ENCODE results near the gene GAPVD1. TPM values are rescaled to one million over a fixed set of nuclear protein-coding genes. Genes with fewer than 3 reads are reported as not detected.
A peak's percentile ranks its signal among the peaks of the same experiment; 100 is the strongest.

The GAPVD1 gene
- total RNA-seq, 1 experiment from 2014 or later: 33.3 TPM

DNA sequence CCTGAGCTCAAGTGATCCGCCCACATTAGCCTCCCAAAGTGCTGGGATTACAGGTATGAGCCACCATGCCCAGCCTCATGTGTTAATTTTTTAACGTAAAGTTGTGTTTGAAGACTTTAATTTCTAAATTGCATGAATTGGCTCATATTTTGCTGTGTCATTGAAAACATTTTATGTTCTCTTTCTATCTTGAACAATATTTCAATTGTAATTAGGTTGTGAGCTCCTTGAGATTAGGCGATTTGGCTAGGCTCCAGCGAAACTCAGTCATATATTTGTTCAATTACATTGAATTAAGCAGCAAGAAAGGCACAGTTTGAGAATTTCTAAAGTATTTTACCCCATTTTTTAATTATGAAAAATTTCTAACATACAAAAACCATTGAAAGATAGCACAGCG lies 34.0 kb downstream of the GAPVD1 start:
- no peak overlapping the region for H3K27ac Mint-ChIP-seq
- no peak overlapping the region for H3K4me3 Mint-ChIP-seq
- ATAC-seq (no peak), DNase-seq (ENCODE audit: low spot score) (no peak)
- H3K4me1 Mint-ChIP-seq: 0 out of 2 replicates have a peak, but pooled peaks cover 4% of the 10 kb centered on the region
- ChIA-PET POLR2A (no interaction called here), CTCF (interaction anchor here (0.7 kb wide), 1 partner anchor 14 kb away, joined by 4 read pairs; no protein-coding TSS in a partner anchor)
- H3K36me3 Mint-ChIP-seq: no peaks in the 10 kb centered on the region; the same call in 1 of the 2 replicates
- TF ChIP-seq ZSCAN18 (CRISPR knock-in tag; IDR thresholded peaks at IDR 0.05) (no peak), EMX1 (CRISPR knock-in tag; IDR thresholded peaks at IDR 0.05) (no peak), ZNF121 (CRISPR knock-in tag; IDR thresholded peaks at IDR 0.05) (no peak), ZNF671 (CRISPR knock-in tag; IDR thresholded peaks at IDR 0.05) (no peak), OVOL2 (CRISPR knock-in tag; IDR thresholded peaks at IDR 0.05; ENCODE audit: borderline replicate concordance) (no peak), GABPB1 (CRISPR knock-in tag; IDR thresholded peaks at IDR 0.05) (no peak), ATF1 (CRISPR knock-in tag; IDR thresholded peaks at IDR 0.05) (no peak), NFE2L1 (CRISPR knock-in tag; IDR thresholded peaks at IDR 0.05) (no peak), ZNF423 (CRISPR knock-in tag; IDR thresholded peaks at IDR 0.05) (no peak), CBFB (CRISPR knock-in tag; IDR thresholded peaks at IDR 0.05; ENCODE audit: low read depth) (no peak)
- TF ChIP-seq, protein P1, sequence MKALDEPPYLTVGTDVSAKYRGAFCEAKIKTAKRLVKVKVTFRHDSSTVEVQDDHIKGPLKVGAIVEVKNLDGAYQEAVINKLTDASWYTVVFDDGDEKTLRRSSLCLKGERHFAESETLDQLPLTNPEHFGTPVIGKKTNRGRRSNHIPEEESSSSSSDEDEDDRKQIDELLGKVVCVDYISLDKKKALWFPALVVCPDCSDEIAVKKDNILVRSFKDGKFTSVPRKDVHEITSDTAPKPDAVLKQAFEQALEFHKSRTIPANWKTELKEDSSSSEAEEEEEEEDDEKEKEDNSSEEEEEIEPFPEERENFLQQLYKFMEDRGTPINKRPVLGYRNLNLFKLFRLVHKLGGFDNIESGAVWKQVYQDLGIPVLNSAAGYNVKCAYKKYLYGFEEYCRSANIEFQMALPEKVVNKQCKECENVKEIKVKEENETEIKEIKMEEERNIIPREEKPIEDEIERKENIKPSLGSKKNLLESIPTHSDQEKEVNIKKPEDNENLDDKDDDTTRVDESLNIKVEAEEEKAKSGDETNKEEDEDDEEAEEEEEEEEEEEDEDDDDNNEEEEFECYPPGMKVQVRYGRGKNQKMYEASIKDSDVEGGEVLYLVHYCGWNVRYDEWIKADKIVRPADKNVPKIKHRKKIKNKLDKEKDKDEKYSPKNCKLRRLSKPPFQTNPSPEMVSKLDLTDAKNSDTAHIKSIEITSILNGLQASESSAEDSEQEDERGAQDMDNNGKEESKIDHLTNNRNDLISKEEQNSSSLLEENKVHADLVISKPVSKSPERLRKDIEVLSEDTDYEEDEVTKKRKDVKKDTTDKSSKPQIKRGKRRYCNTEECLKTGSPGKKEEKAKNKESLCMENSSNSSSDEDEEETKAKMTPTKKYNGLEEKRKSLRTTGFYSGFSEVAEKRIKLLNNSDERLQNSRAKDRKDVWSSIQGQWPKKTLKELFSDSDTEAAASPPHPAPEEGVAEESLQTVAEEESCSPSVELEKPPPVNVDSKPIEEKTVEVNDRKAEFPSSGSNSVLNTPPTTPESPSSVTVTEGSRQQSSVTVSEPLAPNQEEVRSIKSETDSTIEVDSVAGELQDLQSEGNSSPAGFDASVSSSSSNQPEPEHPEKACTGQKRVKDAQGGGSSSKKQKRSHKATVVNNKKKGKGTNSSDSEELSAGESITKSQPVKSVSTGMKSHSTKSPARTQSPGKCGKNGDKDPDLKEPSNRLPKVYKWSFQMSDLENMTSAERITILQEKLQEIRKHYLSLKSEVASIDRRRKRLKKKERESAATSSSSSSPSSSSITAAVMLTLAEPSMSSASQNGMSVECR (CRISPR knock-in tag; IDR thresholded peaks at IDR 0.05; ENCODE audit: borderline replicate concordance): no peak
- H3K9me3 Mint-ChIP-seq: no peaks in the 10 kb centered on the region
- no peaks in the 10 kb centered on the region for H3K27me3 Mint-ChIP-seq (ENCODE audit: low read depth)

DNA sequence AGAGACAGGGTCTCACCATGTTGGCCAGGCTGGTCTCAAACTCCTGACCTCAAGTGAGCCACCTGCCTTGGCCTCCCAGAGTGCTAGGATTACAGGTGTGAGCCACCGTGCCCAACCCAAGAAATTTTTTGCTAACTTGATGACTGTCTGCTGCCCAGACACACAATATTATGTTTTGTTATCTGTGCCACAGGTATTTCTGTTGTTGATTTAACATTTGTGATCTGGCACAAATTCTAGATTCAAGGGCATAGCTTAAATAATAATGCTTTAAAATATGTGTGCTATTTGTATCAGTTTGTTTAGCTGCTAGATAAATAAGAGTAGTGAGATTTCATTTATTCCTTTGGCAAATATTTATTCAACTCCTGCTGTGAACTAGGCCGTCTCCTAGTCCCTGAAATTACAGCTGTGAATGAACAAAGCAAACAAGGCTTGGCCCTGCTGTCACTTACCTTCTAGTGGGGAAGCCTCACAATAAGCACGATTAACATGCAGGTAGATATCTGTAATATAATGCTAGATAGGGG lies 35.3 kb downstream of the GAPVD1 start:
- ATAC-seq (no peak), DNase-seq (ENCODE audit: low spot score) (no peak)
- TF ChIP-seq JUN (CRISPR knock-in tag; IDR thresholded peaks at IDR 0.05): no peak
- TF ChIP-seq, protein P2, sequence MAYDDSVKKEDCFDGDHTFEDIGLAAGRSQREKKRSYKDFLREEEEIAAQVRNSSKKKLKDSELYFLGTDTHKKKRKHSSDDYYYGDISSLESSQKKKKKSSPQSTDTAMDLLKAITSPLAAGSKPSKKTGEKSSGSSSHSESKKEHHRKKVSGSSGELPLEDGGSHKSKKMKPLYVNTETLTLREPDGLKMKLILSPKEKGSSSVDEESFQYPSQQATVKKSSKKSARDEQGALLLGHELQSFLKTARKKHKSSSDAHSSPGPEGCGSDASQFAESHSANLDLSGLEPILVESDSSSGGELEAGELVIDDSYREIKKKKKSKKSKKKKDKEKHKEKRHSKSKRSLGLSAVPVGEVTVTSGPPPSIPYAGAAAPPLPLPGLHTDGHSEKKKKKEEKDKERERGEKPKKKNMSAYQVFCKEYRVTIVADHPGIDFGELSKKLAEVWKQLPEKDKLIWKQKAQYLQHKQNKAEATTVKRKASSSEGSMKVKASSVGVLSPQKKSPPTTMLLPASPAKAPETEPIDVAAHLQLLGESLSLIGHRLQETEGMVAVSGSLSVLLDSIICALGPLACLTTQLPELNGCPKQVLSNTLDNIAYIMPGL (CRISPR knock-in tag; IDR thresholded peaks at IDR 0.05): no peak
- 0 out of 2 replicates have a peak, but pooled peaks have one; percentile 4 for TF ChIP-seq RORB (CRISPR knock-in tag; IDR thresholded peaks at IDR 0.05)
- H3K27ac Mint-ChIP-seq: no peak overlapping the region
- POLR2A ChIA-PET: interaction anchor here (0.6 kb wide), 1 partner anchor 13 kb away, joined by 3 read pairs; no protein-coding TSS in a partner anchor
- 0 out of 2 replicates have a peak, but pooled peaks cover 4% of the 10 kb centered on the region for H3K4me1 Mint-ChIP-seq
- peaks cover 1% of the 10 kb centered on the region for H3K36me3 Mint-ChIP-seq
- no peaks in the 10 kb centered on the region for H3K27me3 Mint-ChIP-seq (ENCODE audit: low read depth)
- no peaks in the 10 kb centered on the region for H3K9me3 Mint-ChIP-seq
- CTCF ChIA-PET: interaction anchor here (0.8 kb wide), 1 partner anchor 42 kb away, joined by 3 read pairs; no protein-coding TSS in a partner anchor
- no peak overlapping the region for H3K4me3 Mint-ChIP-seq

DNA sequence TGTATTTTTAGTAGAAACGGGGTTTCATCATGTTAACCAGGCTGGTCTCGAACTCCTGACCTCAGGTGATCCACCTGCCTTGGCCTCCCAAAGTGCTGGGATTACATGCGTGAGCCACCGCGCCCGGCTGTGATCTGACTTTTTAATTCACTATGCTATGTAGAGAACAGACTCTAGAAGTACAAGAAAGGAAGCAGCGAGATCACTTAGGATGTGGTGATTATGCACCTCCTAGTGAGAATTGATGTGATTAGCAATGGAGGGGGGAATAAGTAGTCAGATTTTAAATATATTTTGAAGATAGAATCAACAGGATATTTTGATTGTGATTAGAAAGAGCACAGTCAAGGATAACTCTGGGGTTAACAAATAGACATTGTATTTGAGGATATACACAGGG lies 36.3 kb downstream of the GAPVD1 start:
- 0 out of 2 replicates have a peak, but pooled peaks cover 4% of the 10 kb centered on the region for H3K4me1 Mint-ChIP-seq
- TF ChIP-seq FOXJ3 (CRISPR knock-in tag; IDR thresholded peaks at IDR 0.05; ENCODE audit: borderline replicate concordance): no peak
- no peak overlapping the region for H3K27ac Mint-ChIP-seq
- no peak overlapping the region for H3K4me3 Mint-ChIP-seq
- POLR2A ChIA-PET: no interaction called here
- ATAC-seq: no peak
- peaks cover 10% of the 10 kb centered on the region for H3K36me3 Mint-ChIP-seq
- CTCF ChIA-PET: interaction anchor here (0.5 kb wide), 1 partner anchor 136 kb away, joined by 3 read pairs; no protein-coding TSS in a partner anchor
- DNase-seq (ENCODE audit: low spot score): no peak
- H3K27me3 Mint-ChIP-seq (ENCODE audit: low read depth): no peaks in the 10 kb centered on the region
- no peaks in the 10 kb centered on the region for H3K9me3 Mint-ChIP-seq
